Middle frontal gyrus (tissue), 1 donor: ENCODE results near the gene EIF2B4.
"Not testable (repeated sequence)": the region's sequence is repeated elsewhere in the genome, so short reads cannot be mapped to it uniquely, and the experiment has no call there.

Experiments used
- DNase-seq: peaks from one replicate; pipeline ENCODE4 v3.0.0-alpha.2; 2015; ENCODE audit warnings: low spot score; ENCODE audit errors: extremely low spot score

EIF2B4 gene

GRCh38 chr2:27378096-27378808 is 8.1 kb upstream of the EIF2B4 start:
- no peak for DNase-seq

GRCh38 chr2:27377618-27378095 is 7.5 kb upstream of the EIF2B4 start:
- DNase-seq, result no peak

- no peak for DNase-seq
Observed at GRCh38 chr2:27376866-27377617, 6.9 kb upstream of the EIF2B4 start.

- DNase-seq, result no peak
Observed at GRCh38 chr2:27376151-27376865, 6.2 kb upstream of the EIF2B4 start.

GRCh38 chr2:27375513-27376099 is 5.5 kb upstream of the EIF2B4 start:
- DNase-seq, result no peak

- DNase-seq, result no peak
Observed at GRCh38 chr2:27373567-27373966, 3.4 kb upstream of the EIF2B4 start.

GRCh38 chr2:27372937-27373336 is 2.8 kb upstream of the EIF2B4 start:
- DNase-seq, result no peak

GRCh38 chr2:27370816-27371620 is 880 bp upstream of the EIF2B4 start:
- DNase-seq, result no peak

GRCh38 chr2:27369471-27370025 is 590 bp downstream of the EIF2B4 start:
- peak; percentile 25 for DNase-seq

GRCh38 chr2:27363933-27364332 is 6.2 kb downstream of the EIF2B4 start:
- DNase-seq, result no peak

GRCh38 chr2:27362678-27363420 is 7.3 kb downstream of the EIF2B4 start:
- no peak for DNase-seq

GRCh38 chr2:27356382-27357181 is 13.6 kb downstream of the EIF2B4 start, which contains the start of gene GTF3C2:
GTF3C2 (minus strand) TSS chr2:27356764; CDS start chr2:27343554, 13,210 bp downstream.
- DNase-seq, result peak; percentile 96

GRCh38 chr2:27356056-27356381 is 14.1 kb downstream of the EIF2B4 start:
- DNase-seq, result no peak

GRCh38 chr2:27354597-27354927 is 15.6 kb downstream of the EIF2B4 start:
- no peak for DNase-seq

GRCh38 chr2:27353762-27354596 is 16.2 kb downstream of the EIF2B4 start:
- no peak for DNase-seq

GRCh38 chr2:27353386-27353761 is 16.8 kb downstream of the EIF2B4 start:
- not testable (repeated sequence) for DNase-seq

GRCh38 chr2:27351802-27352598 is 18.1 kb downstream of the EIF2B4 start:
- DNase-seq, result no peak
